HepG2 (cell line): Measurements from ENCODE around the gene FMN2. TPM values are rescaled to one million over a fixed set of nuclear protein-coding genes. Genes with fewer than 3 reads are reported as not detected.

ENCODE experiments used
- ATAC-seq: fragments of 200-7000 bp; cut with Tn5 transposase; 3 replicates; pipeline ENCODE4 v1.9.1; 2020; ENCODE audit warnings: mild to moderate bottlenecking, moderate library complexity
- BruUV-seq: library from RNA; stranded (reverse); fragments of 400-500 nt; replicated peaks from 2 replicates; lab custom pipeline; 2021; lab: Mats Ljungman, UMichigan
- CTCF ChIA-PET: fragments of 300-600 bp; formaldehyde crosslinking; extraction: SDS; loops from one replicate; lab custom pipeline; 2021; ENCODE audit warnings: low total read pairs, inconsistent platforms, low intra/inter-chr PET ratio; lab: Yijun Ruan, JAX
- POLR2A ChIA-PET: fragments of 350-600 bp; sonication (Branson Sonifier 250); formaldehyde crosslinking; loops from one replicate; lab custom pipeline; 2020; ENCODE audit warnings: antibody characterized with exemption, inconsistent platforms; lab: Yijun Ruan, JAX
- DNase-seq: peaks from one replicate; pipeline ENCODE4 v3.0.0-alpha.2; 2015; ENCODE audit warnings: low spot score
- FAIRE-seq: peaks from 3 replicates; lab custom pipeline; 2011; peaks lifted over from hg19 to GRCh38; lab: Jason Lieb, UNC
- H2AFZ ChIP-seq: one replicate; pipeline ENCODE4 v1.6.1; 2011; ENCODE audit warnings: low read length, inconsistent platforms
- H3K27ac ChIP-seq: fragments of 300-600 bp; 3 replicates; pipeline ENCODE4 v1.8.0; 2011; ENCODE audit warnings: mixed run types, mild to moderate bottlenecking, mixed read lengths, low read length, inconsistent platforms; ENCODE audit not compliant: insufficient read depth; ENCODE audit errors: extremely low read length
- H3K27me3 ChIP-seq, 2 experiments: fragments of 200-600 bp in 1 of 2; 2 replicates in 1 of 2; 3 replicates in 1 of 2; pipeline versions ENCODE4 v1.6.0 to v1.8.0; 2011; ENCODE audit warnings: low read length in 2 of 2, mild to moderate bottlenecking in 2 of 2, moderate library complexity in 2 of 2, inconsistent platforms in 1 of 2; ENCODE audit not compliant: insufficient read depth in 2 of 2, control insufficient read depth in 1 of 2
- H3K36me3 ChIP-seq, 2 experiments: fragments of 200-600 bp in 1 of 2; replicated peaks in 1 of 2; 2 replicates in 1 of 2; 3 replicates in 1 of 2; pipeline versions ENCODE4 v1.5.1 to v1.8.0; 2011; ENCODE audit warnings: low read length in 2 of 2, inconsistent platforms in 1 of 2; ENCODE audit not compliant: insufficient read depth in 2 of 2, control insufficient read depth in 1 of 2
- H3K4me1 ChIP-seq: 2 replicates; pipeline ENCODE4 v1.5.1; 2012; ENCODE audit warnings: low read length, inconsistent platforms; ENCODE audit not compliant: insufficient read depth
- H3K4me2 ChIP-seq: 2 replicates; pipeline ENCODE4 v1.6.0; 2011; ENCODE audit warnings: low read depth, low read length, inconsistent platforms
- H3K4me3 ChIP-seq, 3 experiments: fragments of 200-600 bp in 1 of 3; sonication (generic), shearing (Covaris generic) in 1 of 3; replicated peaks in 1 of 3; 2 replicates each; pipeline ENCODE4 v1.5.1; 2011 to 2016; ENCODE audit warnings: low read length in 3 of 3, inconsistent platforms in 2 of 3, low read depth in 2 of 3, mild to moderate bottlenecking in 2 of 3, control low read depth in 1 of 3, mixed read lengths in 1 of 3; ENCODE audit not compliant: insufficient read depth in 1 of 3
- H3K79me2 ChIP-seq: one replicate; pipeline ENCODE4 v1.6.1; 2011; ENCODE audit warnings: low read length, inconsistent platforms; ENCODE audit not compliant: insufficient read depth
- H3K9ac ChIP-seq: 2 replicates; pipeline ENCODE4 v1.6.0; 2011; ENCODE audit warnings: mild to moderate bottlenecking, low read depth, low read length, inconsistent platforms; ENCODE audit not compliant: insufficient read depth
- H3K9me3 ChIP-seq: 2 replicates; pipeline ENCODE4 v1.5.1; 2012; ENCODE audit warnings: mild to moderate bottlenecking, low read length
- H4K20me1 ChIP-seq: 2 replicates; pipeline ENCODE4 v1.6.0; 2011; ENCODE audit warnings: inconsistent platforms, mild to moderate bottlenecking, low read length, moderate library complexity; ENCODE audit not compliant: insufficient read depth
- FOXK1 ChIP-seq: sonication (generic); formaldehyde crosslinking; IDR thresholded peaks from 2 replicates; pipeline ENCODE4 v1.4.0; 2020; ENCODE audit warnings: low read depth, missing genetic modification reagents, borderline replicate concordance
- PCBP2 ChIP-seq: fragments of 200-400 bp; formaldehyde crosslinking; optimal IDR thresholded peaks from 2 replicates; pipeline ENCODE3; 2018; ENCODE audit warnings: low read length, low read depth; ENCODE audit not compliant: poor library complexity, severe bottlenecking
- ZFP36L2 ChIP-seq: sonication (generic); formaldehyde crosslinking; IDR thresholded peaks from 2 replicates; pipeline ENCODE4 v1.4.0; 2020; ENCODE audit warnings: missing genetic modification reagents
- WGBS: methylation state at CpG from one replicate; pipeline ENCODE4 v1.1.6; 2017; ENCODE audit warnings: low lambda C conversion rate; 5-methylcytosine and 5-hydroxymethylcytosine counted together
- in situ Hi-C: cut with HindIII; loops from 2 replicates; pipeline ENCODE4 v1.10.0; 2017; ENCODE audit warnings: low pct_unique_long_range_greater_than_20kb; ENCODE audit not compliant: extremely low pct_ligation_motif_present
- intact Hi-C: fragments of 100-400 bp; cut with micrococcal nuclease; formaldehyde crosslinking; loops from one replicate; pipeline ENCODE4 v1.10.0; 2022; ENCODE audit not compliant: unreplicated experiment
- polyA plus RNA-seq, 8 experiments: library from polyadenylated mRNA; depleted of rRNA in 3 of 8; stranded (reverse) in 7 of 8; unstranded in 1 of 8; fragments of >200 nt; fragmentation: Illumina TruSeq in 4 of 8; extraction: Trizol in 4 of 8; gene quantifications; 2 replicates each; pipeline versions ENCODE4 v1.2.1 to v1.2.3, GENCODE V29; 2011 to 2016; ENCODE audit warnings: low read depth in 4 of 8, missing spikeins in 1 of 8, mixed read lengths in 1 of 8; ENCODE audit not compliant: insufficient read depth in 1 of 8
- total RNA-seq, 5 experiments: library from RNA; depleted of rRNA; stranded (reverse); fragments of >200 nt; fragmentation: Illumina TruSeq; extraction: Trizol; gene quantifications; 2 replicates each; pipeline ENCODE4 v1.2.3, GENCODE V29; 2016; ENCODE audit warnings: low read depth in 1 of 5
- TF ChIP-seq, protein P1 (sequence below): sonication (generic); formaldehyde crosslinking; IDR thresholded peaks from 2 replicates; pipeline ENCODE4 v1.4.0; 2020; ENCODE audit warnings: mild to moderate bottlenecking, missing genetic modification reagents
- TF ChIP-seq, protein P2 (sequence below): sonication (generic); formaldehyde crosslinking; IDR thresholded peaks from 2 replicates; pipeline ENCODE4 v1.4.0; 2020; ENCODE audit warnings: missing genetic modification reagents, mild to moderate bottlenecking, borderline replicate concordance
- TF ChIP-seq, protein P3 (sequence below): sonication (generic); formaldehyde crosslinking; IDR thresholded peaks from 2 replicates; pipeline ENCODE4 v1.8.0; 2022; ENCODE audit warnings: missing genetic modification reagents, mild to moderate bottlenecking, moderate library complexity, borderline replicate concordance
- TF ChIP-seq, protein P4 (sequence below): sonication (generic); formaldehyde crosslinking; conservative IDR thresholded peaks from 2 replicates; pipeline ENCODE4 v1.5.0; 2020; ENCODE audit warnings: missing genetic modification reagents

FMN2 gene
- total and polyA plus RNA-seq, 2 of the 13 experiments (the other 11 are each of a cell fraction or from before 2014, with no cell fraction given), result not detected

DNA sequence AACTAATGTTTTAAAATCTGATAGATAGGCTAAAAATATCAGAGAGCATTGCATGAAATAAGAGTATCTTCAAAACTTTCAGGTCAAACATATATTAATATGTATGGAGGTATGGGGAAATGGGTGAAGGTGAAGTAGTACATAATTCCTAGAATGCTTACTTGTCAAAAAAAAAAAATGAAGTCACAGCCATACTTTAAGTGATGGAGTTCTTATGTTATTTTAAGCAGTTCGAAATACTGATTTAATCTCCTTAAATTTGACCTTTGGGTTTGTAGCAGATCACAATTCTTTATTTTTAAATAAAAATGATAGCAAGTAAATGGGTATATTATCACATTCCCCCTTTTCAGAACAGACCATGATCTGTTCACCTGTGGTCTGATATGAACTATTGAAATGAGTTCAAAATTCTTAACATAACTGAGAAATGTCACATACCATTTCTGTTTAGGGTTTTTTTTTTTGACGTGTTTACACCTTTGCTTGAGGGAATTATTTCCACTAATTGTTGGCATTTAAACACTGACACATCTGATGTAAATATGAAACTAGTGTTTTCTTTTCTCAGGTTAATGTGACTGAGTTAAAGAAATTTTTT, 300.1 kb downstream of the FMN2 start:
- intact Hi-C loops, result no loop called here
- H3K4me2 ChIP-seq, result no peak overlapping the region
- H3K36me3 ChIP-seq, result no peaks in the 10 kb centered on the region
- no peak overlapping the region for H2AFZ ChIP-seq
- ChIA-PET CTCF (no interaction called here), POLR2A (no interaction called here)
- in situ Hi-C loops, result no loop called here
- ATAC-seq (no peak), FAIRE-seq (no peak), DNase-seq (no peak)
- H3K4me1 ChIP-seq, result no peaks in the 10 kb centered on the region
- no TSS peak for BruUV-seq
- no peaks in the 10 kb centered on the region for H3K9me3 ChIP-seq
- no peaks in the 10 kb centered on the region for H3K27me3 ChIP-seq
- 0% methylated on average over 2 of the region's 2 CpGs for WGBS
- H4K20me1 ChIP-seq, result no peaks in the 10 kb centered on the region
- H3K27ac ChIP-seq, result no peak overlapping the region
- TF ChIP-seq, protein P1, sequence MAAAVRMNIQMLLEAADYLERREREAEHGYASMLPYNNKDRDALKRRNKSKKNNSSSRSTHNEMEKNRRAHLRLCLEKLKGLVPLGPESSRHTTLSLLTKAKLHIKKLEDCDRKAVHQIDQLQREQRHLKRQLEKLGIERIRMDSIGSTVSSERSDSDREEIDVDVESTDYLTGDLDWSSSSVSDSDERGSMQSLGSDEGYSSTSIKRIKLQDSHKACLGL (CRISPR knock-in tag), result no peak
- TF ChIP-seq PCBP2, result no peak
- TF ChIP-seq, protein P2, sequence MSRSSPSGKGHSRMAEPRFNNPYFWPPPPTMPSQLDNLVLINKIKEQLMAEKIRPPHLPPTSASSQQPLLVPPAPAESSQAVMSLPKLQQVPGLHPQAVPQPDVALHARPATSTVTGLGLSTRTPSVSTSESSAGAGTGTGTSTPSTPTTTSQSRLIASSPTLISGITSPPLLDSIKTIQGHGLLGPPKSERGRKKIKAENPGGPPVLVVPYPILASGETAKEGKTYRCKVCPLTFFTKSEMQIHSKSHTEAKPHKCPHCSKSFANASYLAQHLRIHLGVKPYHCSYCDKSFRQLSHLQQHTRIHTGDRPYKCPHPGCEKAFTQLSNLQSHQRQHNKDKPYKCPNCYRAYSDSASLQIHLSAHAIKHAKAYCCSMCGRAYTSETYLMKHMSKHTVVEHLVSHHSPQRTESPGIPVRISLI, result no peak
- no peaks in the 10 kb centered on the region for H3K79me2 ChIP-seq
- H3K9ac ChIP-seq, result no peak overlapping the region
- no peak overlapping the region for H3K4me3 ChIP-seq

DNA sequence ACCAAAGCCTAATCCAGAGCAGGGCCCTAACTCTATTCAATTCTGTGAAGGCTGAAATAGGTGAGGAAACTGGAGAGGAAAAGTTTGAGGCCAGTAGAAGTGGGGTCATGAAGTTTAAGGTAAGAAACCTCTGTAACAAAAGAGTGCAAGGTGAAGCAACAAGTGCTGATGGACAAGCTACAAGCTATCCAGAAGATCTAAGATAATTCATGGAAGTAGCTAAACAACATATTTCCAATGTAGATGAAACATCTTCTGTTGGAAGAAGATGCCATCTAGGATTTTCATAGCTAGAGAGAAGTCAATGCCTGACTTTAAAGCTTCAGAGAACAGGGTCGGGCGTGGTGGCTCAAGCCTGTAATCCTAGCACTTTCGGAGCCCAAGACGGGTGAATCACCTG, 302.7 kb downstream of the FMN2 start:
- H3K4me2 ChIP-seq, result no peak overlapping the region
- no peaks in the 10 kb centered on the region for H3K27me3 ChIP-seq
- FAIRE-seq, result no peak
- POLR2A ChIA-PET, result no interaction called here
- no peak overlapping the region for H2AFZ ChIP-seq
- no TSS peak for BruUV-seq
- no peak for DNase-seq
- CTCF ChIA-PET, result no interaction called here
- no peak overlapping the region for H3K4me3 ChIP-seq
- no peaks in the 10 kb centered on the region for H4K20me1 ChIP-seq
- no peaks in the 10 kb centered on the region for H3K9me3 ChIP-seq
- no peak for ATAC-seq
- no peak overlapping the region for H3K9ac ChIP-seq
- no peak for TF ChIP-seq ZFP36L2 (CRISPR knock-in tag)
- TF ChIP-seq, protein P3, sequence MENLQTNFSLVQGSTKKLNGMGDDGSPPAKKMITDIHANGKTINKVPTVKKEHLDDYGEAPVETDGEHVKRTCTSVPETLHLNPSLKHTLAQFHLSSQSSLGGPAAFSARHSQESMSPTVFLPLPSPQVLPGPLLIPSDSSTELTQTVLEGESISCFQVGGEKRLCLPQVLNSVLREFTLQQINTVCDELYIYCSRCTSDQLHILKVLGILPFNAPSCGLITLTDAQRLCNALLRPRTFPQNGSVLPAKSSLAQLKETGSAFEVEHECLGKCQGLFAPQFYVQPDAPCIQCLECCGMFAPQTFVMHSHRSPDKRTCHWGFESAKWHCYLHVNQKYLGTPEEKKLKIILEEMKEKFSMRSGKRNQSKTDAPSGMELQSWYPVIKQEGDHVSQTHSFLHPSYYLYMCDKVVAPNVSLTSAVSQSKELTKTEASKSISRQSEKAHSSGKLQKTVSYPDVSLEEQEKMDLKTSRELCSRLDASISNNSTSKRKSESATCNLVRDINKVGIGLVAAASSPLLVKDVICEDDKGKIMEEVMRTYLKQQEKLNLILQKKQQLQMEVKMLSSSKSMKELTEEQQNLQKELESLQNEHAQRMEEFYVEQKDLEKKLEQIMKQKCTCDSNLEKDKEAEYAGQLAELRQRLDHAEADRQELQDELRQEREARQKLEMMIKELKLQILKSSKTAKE (CRISPR knock-in tag), result no peak
- TF ChIP-seq, protein P4, sequence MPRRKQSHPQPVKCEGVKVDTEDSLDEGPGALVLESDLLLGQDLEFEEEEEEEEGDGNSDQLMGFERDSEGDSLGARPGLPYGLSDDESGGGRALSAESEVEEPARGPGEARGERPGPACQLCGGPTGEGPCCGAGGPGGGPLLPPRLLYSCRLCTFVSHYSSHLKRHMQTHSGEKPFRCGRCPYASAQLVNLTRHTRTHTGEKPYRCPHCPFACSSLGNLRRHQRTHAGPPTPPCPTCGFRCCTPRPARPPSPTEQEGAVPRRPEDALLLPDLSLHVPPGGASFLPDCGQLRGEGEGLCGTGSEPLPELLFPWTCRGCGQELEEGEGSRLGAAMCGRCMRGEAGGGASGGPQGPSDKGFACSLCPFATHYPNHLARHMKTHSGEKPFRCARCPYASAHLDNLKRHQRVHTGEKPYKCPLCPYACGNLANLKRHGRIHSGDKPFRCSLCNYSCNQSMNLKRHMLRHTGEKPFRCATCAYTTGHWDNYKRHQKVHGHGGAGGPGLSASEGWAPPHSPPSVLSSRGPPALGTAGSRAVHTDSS (CRISPR knock-in tag), result no peak
- no peak for TF ChIP-seq FOXK1 (CRISPR knock-in tag)
- WGBS, result 0% methylated on average over 2 of the region's 4 CpGs
- intact Hi-C loops, result no loop called here
- H3K79me2 ChIP-seq, result no peaks in the 10 kb centered on the region
- no peaks in the 10 kb centered on the region for H3K4me1 ChIP-seq
- H3K36me3 ChIP-seq, result no peaks in the 10 kb centered on the region
- no peak overlapping the region for H3K27ac ChIP-seq
- in situ Hi-C loops, result no loop called here
